SKM-1 treated with dmso at 0.1 percent for 144 hours (cell line): ENCODE results near the gene FAM117B.

ENCODE experiments used
- DNase-seq: peaks from one replicate; lab custom pipeline; 2025; ENCODE audit not compliant: unreplicated experiment; lab: John Stamatoyannopoulos, UW

The FAM117B gene

DNA sequence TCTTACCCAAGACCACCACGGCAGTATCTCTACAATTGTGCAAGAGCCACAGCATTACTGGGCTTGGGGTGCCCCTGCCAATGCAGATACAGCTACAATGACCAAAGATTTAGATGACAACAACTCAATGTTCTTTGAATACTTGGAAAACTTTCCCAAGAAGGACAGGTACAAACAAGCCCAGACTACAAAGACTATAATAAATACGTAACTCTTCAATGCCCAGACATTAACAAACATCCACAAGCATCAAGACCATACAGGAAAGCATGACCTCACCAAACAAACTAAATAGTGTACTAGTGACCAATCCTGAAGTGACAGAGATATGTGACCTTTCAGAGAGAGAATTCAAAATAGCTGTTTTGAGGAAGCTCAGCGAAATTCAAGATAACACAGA is 174.0 kb downstream of the FAM117B start:
- DNase-seq = no peak

DNA sequence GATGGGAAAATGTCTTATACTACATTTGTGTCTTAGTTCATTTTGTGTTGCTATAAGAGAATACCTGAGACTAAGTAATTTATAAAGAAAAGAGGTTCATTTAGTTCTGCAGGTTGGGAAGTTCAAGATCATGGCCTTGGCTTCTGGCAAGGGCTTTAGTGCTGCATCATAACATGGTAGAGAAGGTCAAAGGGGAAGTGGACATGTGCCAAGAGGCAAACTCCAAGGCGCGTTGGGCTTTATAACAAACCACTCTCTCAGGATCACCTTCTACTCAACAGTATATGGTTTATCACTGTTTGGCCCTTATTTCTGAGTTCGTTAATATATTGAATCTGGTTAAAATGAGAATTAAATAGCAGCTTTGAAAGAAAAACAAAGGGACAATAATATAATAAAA is 178.6 kb downstream of the FAM117B start:
- no peak for DNase-seq

DNA sequence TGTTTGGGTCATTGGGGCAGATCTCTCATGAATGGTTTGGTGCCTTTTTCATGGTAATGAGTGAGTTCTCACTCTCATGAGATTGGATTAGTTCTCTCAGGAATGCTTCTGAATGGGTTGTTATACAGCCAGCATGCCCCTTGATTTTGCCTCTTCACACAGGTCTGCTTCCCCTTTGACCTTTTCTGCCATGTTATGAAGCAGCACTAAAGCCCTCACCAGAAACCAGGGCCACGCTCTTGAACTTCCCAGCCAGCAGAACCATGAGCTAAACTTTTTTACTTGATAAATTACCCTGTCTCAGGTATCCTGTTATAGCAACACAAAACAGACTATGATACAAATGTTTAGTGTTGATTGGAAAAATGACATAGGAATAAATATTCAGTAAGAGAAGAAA is 179.5 kb downstream of the FAM117B start:
- DNase-seq = no peak

DNA sequence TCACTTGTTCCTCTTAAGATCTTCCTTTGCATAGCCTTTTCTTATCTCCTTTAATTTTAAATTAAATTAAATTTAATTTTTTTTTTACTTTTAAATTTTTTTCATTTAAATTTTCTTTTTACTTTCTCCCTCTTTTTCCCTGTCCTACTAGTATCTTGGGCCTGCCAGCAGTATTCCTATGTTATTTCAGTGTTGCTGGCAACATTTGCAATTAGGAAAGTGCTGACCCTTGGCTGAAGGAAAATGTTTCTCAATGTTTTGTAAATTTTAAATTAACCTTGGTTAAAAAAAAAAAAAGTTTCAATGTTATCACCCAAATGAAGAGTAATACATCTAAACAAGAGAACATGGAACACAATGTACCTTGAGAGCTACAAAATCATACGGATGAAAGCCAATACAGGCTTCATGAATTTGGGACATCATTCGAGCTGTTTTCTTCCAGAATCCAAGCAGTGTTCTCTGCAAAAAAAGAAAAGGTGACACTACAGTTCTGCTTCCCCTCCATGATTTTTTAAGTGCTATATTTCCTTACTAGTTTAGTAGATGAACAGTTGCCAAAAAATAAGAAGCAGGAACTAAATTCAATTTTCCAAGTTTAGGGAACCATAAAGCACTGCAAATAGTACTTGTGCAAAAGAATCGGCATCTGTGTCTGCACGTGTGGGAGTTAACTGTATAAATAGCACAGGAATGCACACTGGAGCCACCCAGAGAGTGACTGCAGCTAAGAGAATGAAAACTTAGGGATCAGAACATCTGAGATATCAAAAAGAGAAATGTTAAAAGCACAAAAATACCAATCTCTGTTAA is 181.0 kb downstream of the FAM117B start:
- no peak for DNase-seq

- no peak for DNase-seq
These were observed 183.0 kb downstream of the FAM117B start for GRCh38 chr2:202817771-202818170.

- no peak for DNase-seq
These were observed 183.6 kb downstream of the FAM117B start for GRCh38 chr2:202818321-202818720.
